KOPT-K1 (cell line): ENCODE results near the gene VCAN.

Experiments used
- H3K27ac ChIP-seq: fragments of 200-600 bp; sonication (generic); 2 replicates; pipeline ENCODE4 v1.5.1; 2016; ENCODE audit warnings: antibody characterized with exemption, mild to moderate bottlenecking, low read depth, low read length; ENCODE audit not compliant: poor library complexity, severe bottlenecking
- H3K36me3 ChIP-seq: fragments of 200-600 bp; sonication (generic); 2 replicates; pipeline ENCODE4 v1.5.1; 2017; ENCODE audit warnings: antibody characterized with exemption, mild to moderate bottlenecking, low read length, moderate library complexity; ENCODE audit not compliant: insufficient read depth
- H3K9me3 ChIP-seq: fragments of 200-600 bp; sonication (generic); 2 replicates; pipeline ENCODE4 v1.5.1; 2017; ENCODE audit warnings: antibody characterized with exemption, low read length, mild to moderate bottlenecking; ENCODE audit not compliant: insufficient read depth, poor library complexity, severe bottlenecking

Gene VCAN

GRCh38 chr5:83447533-83447932, 24.0 kb upstream of the VCAN start:
- Histone ChIP-seq H3K9me3 (peaks cover 3% of the 10 kb centered on the region), H3K27ac (no peak overlapping the region), H3K36me3 (no peaks in the 10 kb centered on the region)

GRCh38 chr5:83450183-83450966, 21.2 kb upstream of the VCAN start:
- Histone ChIP-seq H3K9me3 (peaks cover 24% of the 10 kb centered on the region), H3K27ac (no peak overlapping the region), H3K36me3 (no peaks in the 10 kb centered on the region)

- Histone ChIP-seq H3K27ac (no peak overlapping the region), H3K9me3 (peaks cover 27% of the 10 kb centered on the region)
These were observed 20.6 kb upstream of the VCAN start for GRCh38 chr5:83450967-83451248.

GRCh38 chr5:83451955-83452354, 19.6 kb upstream of the VCAN start:
- H3K36me3 ChIP-seq, result no peaks in the 10 kb centered on the region
- H3K9me3 ChIP-seq, result peaks cover 27% of the 10 kb centered on the region
- no peak overlapping the region for H3K27ac ChIP-seq

More at GRCh38 chr5:83450967-83451248, 20.6 kb upstream of the VCAN start:
- H3K36me3 ChIP-seq, result no peaks in the 10 kb centered on the region

GRCh38 chr5:83453937-83454336, 17.6 kb upstream of the VCAN start:
- peaks cover 27% of the 10 kb centered on the region for H3K9me3 ChIP-seq
- no peak overlapping the region for H3K27ac ChIP-seq
- no peaks in the 10 kb centered on the region for H3K36me3 ChIP-seq

- Histone ChIP-seq H3K36me3 (no peaks in the 10 kb centered on the region), H3K27ac (no peak overlapping the region), H3K9me3 (no peaks in the 10 kb centered on the region)
These were observed 7.3 kb upstream of the VCAN start for GRCh38 chr5:83464261-83464660.

GRCh38 chr5:83467371-83468035, 4.0 kb upstream of the VCAN start:
- Histone ChIP-seq H3K9me3 (no peaks in the 10 kb centered on the region), H3K27ac (no peak overlapping the region), H3K36me3 (no peaks in the 10 kb centered on the region)

- no peaks in the 10 kb centered on the region for H3K9me3 ChIP-seq
- H3K27ac ChIP-seq, result no peak overlapping the region
- no peaks in the 10 kb centered on the region for H3K36me3 ChIP-seq
These were observed 2.5 kb upstream of the VCAN start for GRCh38 chr5:83469075-83469474.

- Histone ChIP-seq H3K27ac (no peak overlapping the region), H3K9me3 (no peaks in the 10 kb centered on the region), H3K36me3 (no peaks in the 10 kb centered on the region)
These were observed 779 bp upstream of the VCAN start for GRCh38 chr5:83470526-83471404.

- H3K36me3 ChIP-seq, result no peaks in the 10 kb centered on the region
- peak overlapping the region; percentile 28 for H3K27ac ChIP-seq
- no peaks in the 10 kb centered on the region for H3K9me3 ChIP-seq
These were observed 616 bp downstream of the VCAN start for GRCh38 chr5:83472213-83472507.

- Histone ChIP-seq H3K36me3 (no peaks in the 10 kb centered on the region), H3K9me3 (no peaks in the 10 kb centered on the region), H3K27ac (peak overlapping the region; percentile 28)
These were observed 1.2 kb downstream of the VCAN start for GRCh38 chr5:83472508-83473345.

- Histone ChIP-seq H3K36me3 (no peaks in the 10 kb centered on the region), H3K27ac (peak overlapping the region; percentile 45), H3K9me3 (no peaks in the 10 kb centered on the region)
These were observed 2.0 kb downstream of the VCAN start for GRCh38 chr5:83473346-83474160.

GRCh38 chr5:83474161-83474796, 2.7 kb downstream of the VCAN start:
- H3K9me3 ChIP-seq, result no peaks in the 10 kb centered on the region
- H3K36me3 ChIP-seq, result no peaks in the 10 kb centered on the region
- H3K27ac ChIP-seq, result peak overlapping the region; percentile 45

- Histone ChIP-seq H3K27ac (no peak overlapping the region), H3K9me3 (no peaks in the 10 kb centered on the region), H3K36me3 (no peaks in the 10 kb centered on the region)
These were observed 3.4 kb downstream of the VCAN start for GRCh38 chr5:83474991-83475390.
